HepG2 (cell line): Measurements from ENCODE around the gene ARL6IP4. TPM values are rescaled to one million over a fixed set of nuclear protein-coding genes. Genes with fewer than 3 reads are reported as not detected.

Source experiments
- ATAC-seq: fragments of 200-7000 bp; cut with Tn5 transposase; 3 replicates; pipeline ENCODE4 v1.9.1; 2020; ENCODE audit warnings: mild to moderate bottlenecking, moderate library complexity
- BruUV-seq: library from RNA; stranded (reverse); fragments of 400-500 nt; replicated peaks from 2 replicates; lab custom pipeline; 2021; lab: Mats Ljungman, UMichigan
- CTCF ChIA-PET: fragments of 300-600 bp; formaldehyde crosslinking; extraction: SDS; loops from one replicate; lab custom pipeline; 2021; ENCODE audit warnings: low total read pairs, inconsistent platforms, low intra/inter-chr PET ratio; lab: Yijun Ruan, JAX
- POLR2A ChIA-PET: fragments of 350-600 bp; sonication (Branson Sonifier 250); formaldehyde crosslinking; loops from one replicate; lab custom pipeline; 2020; ENCODE audit warnings: antibody characterized with exemption, inconsistent platforms; lab: Yijun Ruan, JAX
- DNase-seq: peaks from one replicate; pipeline ENCODE4 v3.0.0-alpha.2; 2015; ENCODE audit warnings: low spot score
- FAIRE-seq: peaks from 3 replicates; lab custom pipeline; 2011; peaks lifted over from hg19 to GRCh38; lab: Jason Lieb, UNC
- H2AFZ ChIP-seq: one replicate; pipeline ENCODE4 v1.6.1; 2011; ENCODE audit warnings: low read length, inconsistent platforms
- H3K27ac ChIP-seq: fragments of 300-600 bp; 3 replicates; pipeline ENCODE4 v1.8.0; 2011; ENCODE audit warnings: mixed run types, mild to moderate bottlenecking, mixed read lengths, low read length, inconsistent platforms; ENCODE audit not compliant: insufficient read depth; ENCODE audit errors: extremely low read length
- H3K27me3 ChIP-seq, 2 experiments: fragments of 200-600 bp in 1 of 2; 2 replicates in 1 of 2; 3 replicates in 1 of 2; pipeline versions ENCODE4 v1.6.0 to v1.8.0; 2011; ENCODE audit warnings: low read length in 2 of 2, mild to moderate bottlenecking in 2 of 2, moderate library complexity in 2 of 2, inconsistent platforms in 1 of 2; ENCODE audit not compliant: insufficient read depth in 2 of 2, control insufficient read depth in 1 of 2
- H3K36me3 ChIP-seq, 2 experiments: fragments of 200-600 bp in 1 of 2; replicated peaks in 1 of 2; 2 replicates in 1 of 2; 3 replicates in 1 of 2; pipeline versions ENCODE4 v1.5.1 to v1.8.0; 2011; ENCODE audit warnings: low read length in 2 of 2, inconsistent platforms in 1 of 2; ENCODE audit not compliant: insufficient read depth in 2 of 2, control insufficient read depth in 1 of 2
- H3K4me1 ChIP-seq: 2 replicates; pipeline ENCODE4 v1.5.1; 2012; ENCODE audit warnings: low read length, inconsistent platforms; ENCODE audit not compliant: insufficient read depth
- H3K4me2 ChIP-seq: 2 replicates; pipeline ENCODE4 v1.6.0; 2011; ENCODE audit warnings: low read depth, low read length, inconsistent platforms
- H3K4me3 ChIP-seq, 3 experiments: fragments of 200-600 bp in 1 of 3; sonication (generic), shearing (Covaris generic) in 1 of 3; replicated peaks in 1 of 3; 2 replicates each; pipeline ENCODE4 v1.5.1; 2011 to 2016; ENCODE audit warnings: low read length in 3 of 3, inconsistent platforms in 2 of 3, low read depth in 2 of 3, mild to moderate bottlenecking in 2 of 3, control low read depth in 1 of 3, mixed read lengths in 1 of 3; ENCODE audit not compliant: insufficient read depth in 1 of 3
- H3K79me2 ChIP-seq: one replicate; pipeline ENCODE4 v1.6.1; 2011; ENCODE audit warnings: low read length, inconsistent platforms; ENCODE audit not compliant: insufficient read depth
- H3K9ac ChIP-seq: 2 replicates; pipeline ENCODE4 v1.6.0; 2011; ENCODE audit warnings: mild to moderate bottlenecking, low read depth, low read length, inconsistent platforms; ENCODE audit not compliant: insufficient read depth
- H3K9me3 ChIP-seq: 2 replicates; pipeline ENCODE4 v1.5.1; 2012; ENCODE audit warnings: mild to moderate bottlenecking, low read length
- H4K20me1 ChIP-seq: 2 replicates; pipeline ENCODE4 v1.6.0; 2011; ENCODE audit warnings: inconsistent platforms, mild to moderate bottlenecking, low read length, moderate library complexity; ENCODE audit not compliant: insufficient read depth
- AKNA ChIP-seq: sonication (generic); formaldehyde crosslinking; IDR thresholded peaks from 2 replicates; pipeline ENCODE4 v1.4.0; 2020; ENCODE audit warnings: missing genetic modification reagents, borderline replicate concordance
- ATAD3A ChIP-seq: sonication (generic); formaldehyde crosslinking; IDR thresholded peaks from 2 replicates; pipeline ENCODE4 v1.4.0; 2020; ENCODE audit warnings: missing genetic modification reagents
- CBFB ChIP-seq: sonication (generic); formaldehyde crosslinking; IDR thresholded peaks from 2 replicates; pipeline ENCODE4 v1.4.0; 2020; ENCODE audit warnings: missing genetic modification reagents
- EZH2 ChIP-seq: conservative IDR thresholded peaks from 2 replicates; pipeline ENCODE4 v1.6.1; 2012; ENCODE audit warnings: mild to moderate bottlenecking, low read depth, low read length, moderate library complexity
- HMGA1 ChIP-seq: sonication (generic); formaldehyde crosslinking; conservative IDR thresholded peaks from 2 replicates; pipeline ENCODE4 v1.4.0; 2020; ENCODE audit warnings: missing genetic modification reagents
- HOXA3 ChIP-seq: sonication (generic); formaldehyde crosslinking; IDR thresholded peaks from 2 replicates; pipeline ENCODE4 v1.5.0; 2020; ENCODE audit warnings: missing genetic modification reagents
- NR2C2 ChIP-seq: sonication (generic); formaldehyde crosslinking; IDR thresholded peaks from 2 replicates; pipeline ENCODE4 v1.4.0; 2020; ENCODE audit warnings: missing genetic modification reagents, mild to moderate bottlenecking, moderate library complexity, borderline replicate concordance
- NR2F6 ChIP-seq, 2 experiments: IDR thresholded peaks; 2 replicates each; pipeline ENCODE4 v1.6.1; 2016; ENCODE audit warnings: antibody characterized with exemption in 1 of 2, mild to moderate bottlenecking in 1 of 2
- RAD51 ChIP-seq: fragments of 450-650 bp; IDR thresholded peaks from 2 replicates; pipeline ENCODE4 v1.6.1; 2016; ENCODE audit warnings: borderline replicate concordance
- RFX1 ChIP-seq: fragments of 450-650 bp; IDR thresholded peaks from 2 replicates; pipeline ENCODE4 v1.6.1; 2017
- RFXANK ChIP-seq: IDR thresholded peaks from 2 replicates; pipeline ENCODE4 v1.6.1; 2016
- SIN3A ChIP-seq: IDR thresholded peaks from 2 replicates; pipeline ENCODE4 v1.6.1; 2011; ENCODE audit warnings: low read depth, mild to moderate bottlenecking, control low read depth, low read length, borderline replicate concordance
- TAF15 ChIP-seq: fragments of 200-400 bp; formaldehyde crosslinking; IDR thresholded peaks from one replicate; pipeline ENCODE4 v1.6.1; 2018; ENCODE audit warnings: mild to moderate bottlenecking, low read depth, low read length; ENCODE audit not compliant: poor library complexity, severe bottlenecking
- ZBTB20 ChIP-seq: sonication (generic); formaldehyde crosslinking; IDR thresholded peaks from 2 replicates; pipeline ENCODE4 v1.8.1; 2023; ENCODE audit warnings: missing genetic modification reagents, low read depth, mild to moderate bottlenecking, borderline replicate concordance
- ZMAT5 ChIP-seq: sonication (generic); formaldehyde crosslinking; IDR thresholded peaks from 2 replicates; pipeline ENCODE4 v1.5.0; 2020; ENCODE audit warnings: mild to moderate bottlenecking, low read depth, missing genetic modification reagents, borderline replicate concordance
- ZNF260 ChIP-seq: sonication (generic); formaldehyde crosslinking; IDR thresholded peaks from 2 replicates; pipeline ENCODE4 v1.4.0; 2020; ENCODE audit warnings: missing genetic modification reagents, low read depth, mild to moderate bottlenecking, borderline replicate concordance
- ZNF431 ChIP-seq: sonication (generic); formaldehyde crosslinking; IDR thresholded peaks from 2 replicates; pipeline ENCODE4 v1.9.0; 2022; ENCODE audit warnings: missing genetic modification reagents, low read depth, mild to moderate bottlenecking, borderline replicate concordance
- ZNF432 ChIP-seq: sonication (generic); formaldehyde crosslinking; IDR thresholded peaks from 2 replicates; pipeline ENCODE4 v1.5.0; 2020; ENCODE audit warnings: missing genetic modification reagents, mild to moderate bottlenecking, borderline replicate concordance
- ZNF615 ChIP-seq: sonication (generic); formaldehyde crosslinking; IDR thresholded peaks from 2 replicates; pipeline ENCODE4 v1.5.0; 2020; ENCODE audit warnings: mild to moderate bottlenecking, missing genetic modification reagents, borderline replicate concordance
- ZNF879 ChIP-seq: sonication (generic); formaldehyde crosslinking; IDR thresholded peaks from 2 replicates; pipeline ENCODE4 v1.8.1; 2023; ENCODE audit warnings: missing genetic modification reagents
- WGBS: methylation state at CpG from one replicate; pipeline ENCODE4 v1.1.6; 2017; ENCODE audit warnings: low lambda C conversion rate; 5-methylcytosine and 5-hydroxymethylcytosine counted together
- in situ Hi-C: cut with HindIII; loops from 2 replicates; pipeline ENCODE4 v1.10.0; 2017; ENCODE audit warnings: low pct_unique_long_range_greater_than_20kb; ENCODE audit not compliant: extremely low pct_ligation_motif_present
- intact Hi-C: fragments of 100-400 bp; cut with micrococcal nuclease; formaldehyde crosslinking; loops from one replicate; pipeline ENCODE4 v1.10.0; 2022; ENCODE audit not compliant: unreplicated experiment
- polyA plus RNA-seq, 8 experiments: library from polyadenylated mRNA; depleted of rRNA in 3 of 8; stranded (reverse) in 7 of 8; unstranded in 1 of 8; fragments of >200 nt; fragmentation: Illumina TruSeq in 4 of 8; extraction: Trizol in 4 of 8; gene quantifications; 2 replicates each; pipeline versions ENCODE4 v1.2.1 to v1.2.3, GENCODE V29; 2011 to 2016; ENCODE audit warnings: low read depth in 4 of 8, missing spikeins in 1 of 8, mixed read lengths in 1 of 8; ENCODE audit not compliant: insufficient read depth in 1 of 8
- total RNA-seq, 5 experiments: library from RNA; depleted of rRNA; stranded (reverse); fragments of >200 nt; fragmentation: Illumina TruSeq; extraction: Trizol; gene quantifications; 2 replicates each; pipeline ENCODE4 v1.2.3, GENCODE V29; 2016; ENCODE audit warnings: low read depth in 1 of 5

Gene ARL6IP4
- total and polyA plus RNA-seq, 2 of the 13 experiments (the other 11 are each of a cell fraction or from before 2014, with no cell fraction given): 155 to 220 TPM

GRCh38 chr12:123001464-123001863 is 21.0 kb downstream of the ARL6IP4 start (continued):
- TF ChIP-seq NR2C2 (CRISPR knock-in tag): no peak
- TF ChIP-seq, all 625 proteins: peak for 0

- no peaks in the 10 kb centered on the region; a peak in 1 of 5 replicates for H3K27me3 ChIP-seq
- TF ChIP-seq RFXANK (CRISPR knock-in tag) (no peak), HOXA3 (no peak), RAD51 (no peak), ZNF879 (no peak), ZNF431 (CRISPR knock-in tag) (no peak), ZNF432 (no peak), EZH2 (no peak), AKNA (CRISPR knock-in tag) (no peak), HMGA1 (CRISPR knock-in tag) (no peak), ZBTB20 (CRISPR knock-in tag) (no peak), SIN3A (no peak), NR2F6 (IDR thresholded peaks at IDR 0.05) (no peak), NR2F6 (CRISPR knock-in tag; IDR thresholded peaks at IDR 0.05) (no peak), TAF15 (no peak), ATAD3A (CRISPR knock-in tag) (no peak), CBFB (CRISPR knock-in tag) (no peak), ZMAT5 (CRISPR knock-in tag) (no peak), ZNF260 (CRISPR knock-in tag) (no peak), ZNF615 (no peak), RFX1 (no peak)
- TF ChIP-seq, all 625 proteins: peak for 0
- in situ Hi-C loops: no loop called here
- H3K4me3 ChIP-seq: no peak overlapping the region
- H3K4me2 ChIP-seq: no peak overlapping the region
- intact Hi-C loops: no loop called here
- FAIRE-seq: no peak
- no peak overlapping the region for H2AFZ ChIP-seq
- H3K27ac ChIP-seq: no peak overlapping the region
- no peak for ATAC-seq
- H3K4me1 ChIP-seq: no peaks in the 10 kb centered on the region
- 95% methylated on average over 6 of the region's 6 CpGs for WGBS
- BruUV-seq: no TSS peak
- H3K9ac ChIP-seq: no peak overlapping the region
- ChIA-PET CTCF (no interaction called here), POLR2A (no interaction called here)
- no peaks in the 10 kb centered on the region for H3K79me2 ChIP-seq
- H3K36me3 ChIP-seq: peaks cover 8 to 12% of the 10 kb centered on the region in 2 experiments
- H3K9me3 ChIP-seq: no peaks in the 10 kb centered on the region
- H4K20me1 ChIP-seq: no peaks in the 10 kb centered on the region
- DNase-seq: no peak
These were observed 22.8 kb downstream of the ARL6IP4 start for GRCh38 chr12:123003257-123003656.
